Measurements from ENCODE around the gene CABLES2.

DNA sequence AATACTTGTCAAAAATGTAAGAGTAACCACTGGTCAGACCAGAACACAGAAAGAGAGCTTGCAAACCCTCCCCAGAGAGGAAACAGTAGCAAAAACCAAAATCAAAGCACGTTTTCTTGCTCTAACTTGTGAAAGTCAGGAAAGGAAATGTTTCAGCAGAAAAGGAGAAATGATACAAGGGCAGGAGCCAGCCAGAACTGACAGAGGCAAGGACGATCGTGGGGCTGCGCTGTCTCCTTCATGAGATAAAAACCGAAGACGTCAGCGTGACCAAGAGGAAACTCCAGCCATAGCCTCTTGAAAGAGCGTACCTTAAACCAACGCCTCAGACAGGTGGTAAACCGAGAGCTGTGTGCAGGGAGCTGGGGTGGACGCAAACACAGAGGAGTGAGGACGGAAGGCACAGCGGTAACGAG is 67.4 kb downstream of the CABLES2 start:
- TF ChIP-seq, protein P1, sequence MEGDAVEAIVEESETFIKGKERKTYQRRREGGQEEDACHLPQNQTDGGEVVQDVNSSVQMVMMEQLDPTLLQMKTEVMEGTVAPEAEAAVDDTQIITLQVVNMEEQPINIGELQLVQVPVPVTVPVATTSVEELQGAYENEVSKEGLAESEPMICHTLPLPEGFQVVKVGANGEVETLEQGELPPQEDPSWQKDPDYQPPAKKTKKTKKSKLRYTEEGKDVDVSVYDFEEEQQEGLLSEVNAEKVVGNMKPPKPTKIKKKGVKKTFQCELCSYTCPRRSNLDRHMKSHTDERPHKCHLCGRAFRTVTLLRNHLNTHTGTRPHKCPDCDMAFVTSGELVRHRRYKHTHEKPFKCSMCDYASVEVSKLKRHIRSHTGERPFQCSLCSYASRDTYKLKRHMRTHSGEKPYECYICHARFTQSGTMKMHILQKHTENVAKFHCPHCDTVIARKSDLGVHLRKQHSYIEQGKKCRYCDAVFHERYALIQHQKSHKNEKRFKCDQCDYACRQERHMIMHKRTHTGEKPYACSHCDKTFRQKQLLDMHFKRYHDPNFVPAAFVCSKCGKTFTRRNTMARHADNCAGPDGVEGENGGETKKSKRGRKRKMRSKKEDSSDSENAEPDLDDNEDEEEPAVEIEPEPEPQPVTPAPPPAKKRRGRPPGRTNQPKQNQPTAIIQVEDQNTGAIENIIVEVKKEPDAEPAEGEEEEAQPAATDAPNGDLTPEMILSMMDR (IDR thresholded peaks at IDR 0.05) = no peak
- TF ChIP-seq POLR2A (IDR thresholded peaks at IDR 0.05) = no peak

Data from uterus (tissue), 2 donors.